ENCODE data around the gene ZNG1A. TPM values are rescaled to one million over a fixed set of nuclear protein-coding genes. Genes with fewer than 3 reads are reported as not detected.
"Not testable (repeated sequence)": the region's sequence is repeated elsewhere in the genome, so short reads cannot be mapped to it uniquely, and the experiment has no call there.

ZNG1A gene
- total RNA-seq, 1 experiment from 2014 or later = 16.0 TPM

DNA sequence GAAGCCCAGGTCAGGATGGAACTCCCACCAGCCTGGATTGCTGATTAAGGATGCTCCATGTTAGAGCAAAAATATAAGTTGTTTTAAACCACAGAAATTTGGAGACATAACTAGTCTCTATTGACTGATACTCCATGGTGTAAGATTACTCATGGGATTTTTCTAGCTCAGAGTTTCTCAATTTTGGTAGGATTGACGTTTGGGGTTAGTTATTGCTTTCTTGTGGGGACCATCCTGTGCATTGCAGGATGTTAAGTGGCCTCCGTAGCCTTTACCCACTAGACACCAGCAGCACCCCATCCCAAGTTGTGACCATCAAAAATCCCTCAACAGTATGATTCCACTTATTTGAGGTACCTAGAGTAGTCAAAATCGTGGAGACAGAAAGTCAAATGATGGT is 80.1 kb downstream of the ZNG1A start:
- not testable (repeated sequence) for DNase-seq (ENCODE audit: low read depth)

DNA sequence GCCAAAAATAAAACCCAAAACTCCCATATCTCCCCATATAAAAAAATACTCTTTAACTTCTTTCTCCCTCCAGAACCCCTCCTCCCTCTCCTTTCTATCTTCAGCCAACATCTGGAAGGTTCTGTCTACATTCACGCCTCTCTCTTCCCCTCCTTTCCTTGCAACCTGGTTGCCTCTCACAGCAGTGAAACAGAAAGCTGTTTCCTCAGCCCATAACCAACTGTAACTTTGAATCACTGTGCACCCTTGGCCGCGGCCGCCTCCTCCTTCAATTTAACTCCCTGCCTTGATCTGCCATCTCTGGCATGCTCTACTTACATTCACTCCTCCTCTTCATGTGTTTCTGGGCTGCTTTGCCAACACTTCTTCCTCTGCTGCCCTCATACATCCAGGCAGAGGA is 83.9 kb downstream of the ZNG1A start:
- not testable (repeated sequence) for DNase-seq (ENCODE audit: low read depth)

DNA sequence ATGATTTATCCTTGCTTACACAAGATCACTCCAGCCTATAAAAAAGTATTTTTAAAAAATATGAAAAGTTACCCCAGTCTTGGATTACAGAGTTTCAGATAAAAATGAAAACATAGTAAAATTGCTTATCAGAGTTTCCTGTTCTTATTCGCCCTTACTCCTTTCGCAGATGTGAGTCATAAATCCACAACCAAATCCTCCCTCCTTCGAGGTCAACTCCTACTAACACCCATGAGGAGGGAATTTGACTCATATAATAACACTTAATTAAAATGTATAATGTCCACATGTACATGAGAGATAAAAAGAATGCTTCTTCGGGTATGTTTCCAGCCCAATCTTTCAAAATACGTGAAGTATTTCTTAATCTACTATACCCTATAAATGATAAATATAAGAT is 84.5 kb downstream of the ZNG1A start:
- not testable (repeated sequence) for DNase-seq (ENCODE audit: low read depth)

DNA sequence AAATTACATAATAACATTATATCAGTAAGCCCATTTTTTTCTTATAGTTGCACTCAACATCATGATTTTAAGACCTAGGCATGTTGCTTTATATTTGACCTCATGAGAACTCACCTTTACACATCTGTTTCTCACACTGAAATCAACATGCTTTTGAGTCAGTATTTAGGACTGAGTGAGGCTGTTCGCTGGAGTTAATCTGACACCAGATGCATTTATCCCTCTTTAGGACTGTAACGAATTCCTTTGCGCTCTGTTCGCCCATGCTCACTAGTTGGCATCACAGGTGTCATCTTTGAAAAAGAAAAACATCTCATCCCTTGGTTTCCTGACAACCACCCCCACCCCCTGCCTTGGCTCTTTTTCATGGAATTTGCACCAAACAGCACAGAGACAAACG is 84.9 kb downstream of the ZNG1A start:
- DNase-seq (ENCODE audit: low read depth) = not testable (repeated sequence)

DNA sequence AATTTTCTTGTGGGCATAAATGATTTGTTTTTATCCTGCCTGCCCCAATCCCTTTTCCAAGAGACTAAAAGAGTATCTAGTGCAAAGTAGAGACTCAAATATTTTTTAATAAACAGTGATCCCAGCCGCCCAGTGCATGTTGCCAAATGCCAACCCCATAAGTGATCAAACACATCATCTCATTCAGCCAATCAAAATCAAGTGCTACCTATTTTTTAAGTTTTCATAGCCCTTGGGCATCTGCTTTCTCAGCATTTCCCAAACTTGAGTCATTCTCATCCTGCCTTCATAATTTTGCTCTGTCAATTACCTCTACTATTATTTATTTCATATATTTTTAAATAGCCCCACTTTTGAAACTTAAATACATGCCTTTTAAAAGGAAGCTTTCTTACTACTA is 88.0 kb downstream of the ZNG1A start:
- not testable (repeated sequence) for DNase-seq (ENCODE audit: low read depth)

DNA sequence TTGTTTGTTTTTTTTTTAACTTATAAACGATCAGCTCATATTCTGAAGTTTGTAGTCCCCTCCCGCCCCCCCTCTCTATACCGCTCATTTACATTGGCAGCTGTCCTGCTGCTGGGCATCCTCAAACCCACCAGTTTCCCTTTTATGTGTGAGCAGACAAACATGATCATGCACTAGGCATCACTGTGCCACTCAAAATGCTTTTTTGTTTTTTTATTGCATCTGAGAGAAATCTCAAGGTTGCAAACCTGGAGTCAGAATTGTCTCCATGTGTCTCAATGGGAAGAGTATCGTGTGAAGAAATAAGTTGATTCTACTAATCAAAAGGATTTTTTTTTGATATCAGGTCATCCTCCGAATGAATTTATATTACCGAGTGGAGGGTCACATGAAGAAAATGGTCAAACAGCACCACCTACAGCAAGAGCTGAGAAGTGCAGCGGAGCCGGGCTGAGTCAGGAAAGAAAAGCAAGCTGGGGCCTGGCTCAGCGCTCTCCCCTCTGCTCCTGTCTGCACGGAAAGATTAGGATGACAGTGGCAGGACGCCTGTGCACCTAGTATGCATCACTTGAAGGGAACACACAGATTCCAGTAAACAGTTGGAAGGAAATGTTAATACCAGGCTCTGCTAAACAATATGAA is 90.3 kb downstream of the ZNG1A start:
- not testable (repeated sequence) for DNase-seq (ENCODE audit: low read depth)

DNA sequence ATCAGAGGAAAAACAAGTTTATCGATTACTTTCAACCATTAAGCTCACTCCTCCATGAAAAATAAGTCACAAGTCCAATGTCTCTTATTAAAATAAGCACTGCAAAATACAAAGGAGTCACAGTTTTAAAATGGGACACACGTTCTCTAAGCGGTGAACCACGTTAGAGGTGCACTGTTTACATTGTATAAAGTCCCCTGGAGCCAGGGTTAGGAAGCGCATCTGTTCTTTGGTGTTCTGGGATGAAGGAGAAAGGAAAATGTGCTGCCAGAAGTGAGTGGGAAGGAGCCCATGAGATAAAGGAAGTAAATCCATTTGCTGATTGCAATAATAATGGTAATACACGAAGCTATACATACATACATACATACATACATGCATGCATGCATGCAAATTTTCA is 91.0 kb downstream of the ZNG1A start:
- not testable (repeated sequence) for DNase-seq (ENCODE audit: low read depth)

DNA sequence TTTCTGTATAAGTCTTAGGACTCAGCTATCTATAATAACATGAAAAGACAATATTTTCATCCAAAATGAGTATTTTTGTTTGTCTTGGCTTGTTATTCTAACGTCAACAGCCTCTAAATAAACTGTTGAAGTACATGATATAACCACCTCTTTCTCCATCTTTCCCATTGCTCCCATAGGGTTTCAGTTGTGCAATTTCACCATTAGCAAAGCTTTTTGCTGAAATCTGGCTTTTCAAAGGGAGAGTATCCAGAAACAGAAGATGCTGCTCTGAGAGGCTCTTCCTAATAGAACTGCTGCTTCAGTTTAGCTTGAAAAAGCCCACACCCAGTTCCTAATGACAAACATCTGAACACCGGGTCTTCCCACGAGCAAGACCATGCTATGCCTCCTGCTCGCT is 91.8 kb downstream of the ZNG1A start:
- not testable (repeated sequence) for DNase-seq (ENCODE audit: low read depth)

DNA sequence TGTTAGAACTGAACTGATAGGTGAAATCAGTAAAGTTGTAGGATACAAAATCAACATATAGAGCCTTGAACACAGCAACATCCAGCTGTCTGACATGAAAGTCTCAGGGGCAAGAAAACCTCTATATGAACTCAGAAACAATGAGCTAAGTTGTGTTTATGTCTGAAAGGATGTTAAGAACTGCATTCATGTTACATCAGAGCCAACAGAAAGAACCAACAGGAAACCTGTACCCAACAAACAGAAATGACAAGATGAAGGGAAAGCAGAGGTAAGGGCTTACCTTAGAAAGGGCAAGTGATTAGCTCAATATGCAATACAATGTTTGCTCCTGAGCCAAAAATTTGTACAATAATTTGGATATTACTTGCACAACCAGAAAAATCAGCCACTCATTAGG is 92.2 kb downstream of the ZNG1A start:
- not testable (repeated sequence) for DNase-seq (ENCODE audit: low read depth)

DNA sequence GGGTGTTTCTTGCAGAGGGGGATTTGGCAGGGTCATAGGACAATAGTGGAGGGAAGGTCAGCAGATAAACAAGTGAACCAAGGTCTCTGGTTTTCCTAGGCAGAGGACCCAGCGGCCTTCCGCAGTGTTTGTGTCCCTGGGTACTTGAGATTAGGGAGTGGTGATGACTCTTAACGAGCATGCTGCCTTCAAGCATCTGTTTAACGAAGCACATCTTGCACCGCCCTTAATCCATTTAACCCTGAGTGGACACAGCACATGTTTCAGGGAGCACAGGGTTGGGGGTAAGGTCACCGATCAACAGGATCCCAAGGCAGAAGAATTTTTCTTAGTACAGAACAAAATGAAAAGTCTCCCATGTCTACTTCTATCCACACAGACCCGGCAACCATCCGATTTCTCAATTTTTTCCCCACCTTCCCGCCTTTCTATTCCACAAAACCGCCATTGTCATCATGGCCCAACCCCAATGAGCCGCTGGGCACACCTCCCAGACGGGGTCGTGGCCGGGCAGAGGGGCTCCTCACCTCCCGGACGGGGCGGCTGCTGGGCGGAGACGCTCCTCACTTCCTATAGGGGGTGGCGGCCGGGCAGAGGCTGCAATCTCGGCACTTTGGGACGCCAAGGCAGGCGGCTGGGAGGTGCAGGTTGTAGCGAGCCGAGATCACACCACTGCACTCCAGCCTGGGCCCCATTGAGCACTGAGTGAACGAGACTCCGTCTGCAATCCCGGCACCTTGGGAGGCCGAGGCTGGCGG is 95.7 kb downstream of the ZNG1A start:
- not testable (repeated sequence) for DNase-seq (ENCODE audit: low read depth)

DNA sequence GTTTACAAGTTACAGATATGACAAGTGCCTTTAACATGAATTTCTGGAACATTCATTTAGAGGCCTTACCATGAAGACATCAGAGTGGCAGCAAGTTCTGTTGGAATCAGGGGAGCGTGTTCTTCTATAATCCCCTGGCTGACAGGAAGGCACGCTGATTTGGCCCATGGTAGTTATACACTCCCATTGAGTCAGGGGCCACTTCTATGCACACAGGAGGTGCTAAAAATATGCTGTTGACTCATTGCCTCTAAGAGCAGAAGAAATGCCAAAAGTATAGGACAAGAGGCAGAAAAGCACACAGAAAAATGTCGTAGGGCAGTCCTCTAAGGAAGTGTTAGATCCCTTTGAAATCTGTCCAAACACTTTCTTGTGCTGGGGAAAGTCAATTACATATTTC is 100.5 kb downstream of the ZNG1A start:
- DNase-seq (ENCODE audit: low read depth) = not testable (repeated sequence)

DNA sequence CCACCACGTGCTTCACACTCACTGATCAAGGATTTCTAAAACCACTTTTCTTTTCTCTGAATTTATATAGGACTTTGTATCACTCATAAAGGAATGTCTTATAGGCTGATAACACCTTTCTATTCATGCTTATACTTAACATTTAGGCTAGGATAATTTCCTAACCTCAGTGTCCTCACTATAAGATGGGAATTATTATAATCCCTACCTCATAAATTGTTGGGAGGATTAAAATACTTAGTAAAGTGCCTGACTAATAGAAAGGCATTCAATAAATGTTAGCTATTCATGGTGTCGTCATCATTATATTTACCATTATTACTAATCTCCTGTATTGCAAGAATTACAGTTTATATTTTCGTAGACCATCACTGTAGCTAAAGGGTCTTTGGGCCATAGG is 102.5 kb downstream of the ZNG1A start:
- DNase-seq (ENCODE audit: low read depth) = not testable (repeated sequence)

DNA sequence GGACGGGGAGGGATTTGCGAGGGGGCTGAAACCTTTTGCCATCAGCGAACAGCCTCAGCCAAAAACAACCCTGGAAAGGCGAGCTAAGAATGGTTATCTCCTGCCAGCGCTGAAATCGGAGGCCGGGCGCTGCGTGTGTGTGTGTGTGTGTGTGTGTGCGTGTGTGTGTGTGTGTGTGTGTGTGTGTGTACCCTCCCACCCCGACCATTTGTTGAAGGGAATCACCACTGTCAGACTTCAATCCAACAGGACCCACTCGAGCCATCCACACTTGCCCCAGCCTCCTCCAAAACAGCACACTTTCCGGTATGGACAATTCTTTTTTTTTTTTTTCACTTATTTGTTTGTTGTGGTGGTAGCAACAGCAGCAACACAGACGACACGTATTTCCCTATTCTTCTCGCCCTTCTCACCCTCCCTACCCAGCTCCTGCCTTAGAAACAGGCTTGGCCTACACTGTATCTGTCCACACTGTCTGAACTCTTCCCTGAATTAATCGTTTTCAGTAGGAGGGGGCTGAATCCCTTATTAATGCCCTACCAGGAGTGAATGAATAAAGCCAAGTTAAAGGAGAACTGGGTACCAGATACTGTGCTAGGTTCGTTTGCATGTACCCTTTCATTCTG is 104.8 kb downstream of the ZNG1A start:
- DNase-seq (ENCODE audit: low read depth) = not testable (repeated sequence)

DNA sequence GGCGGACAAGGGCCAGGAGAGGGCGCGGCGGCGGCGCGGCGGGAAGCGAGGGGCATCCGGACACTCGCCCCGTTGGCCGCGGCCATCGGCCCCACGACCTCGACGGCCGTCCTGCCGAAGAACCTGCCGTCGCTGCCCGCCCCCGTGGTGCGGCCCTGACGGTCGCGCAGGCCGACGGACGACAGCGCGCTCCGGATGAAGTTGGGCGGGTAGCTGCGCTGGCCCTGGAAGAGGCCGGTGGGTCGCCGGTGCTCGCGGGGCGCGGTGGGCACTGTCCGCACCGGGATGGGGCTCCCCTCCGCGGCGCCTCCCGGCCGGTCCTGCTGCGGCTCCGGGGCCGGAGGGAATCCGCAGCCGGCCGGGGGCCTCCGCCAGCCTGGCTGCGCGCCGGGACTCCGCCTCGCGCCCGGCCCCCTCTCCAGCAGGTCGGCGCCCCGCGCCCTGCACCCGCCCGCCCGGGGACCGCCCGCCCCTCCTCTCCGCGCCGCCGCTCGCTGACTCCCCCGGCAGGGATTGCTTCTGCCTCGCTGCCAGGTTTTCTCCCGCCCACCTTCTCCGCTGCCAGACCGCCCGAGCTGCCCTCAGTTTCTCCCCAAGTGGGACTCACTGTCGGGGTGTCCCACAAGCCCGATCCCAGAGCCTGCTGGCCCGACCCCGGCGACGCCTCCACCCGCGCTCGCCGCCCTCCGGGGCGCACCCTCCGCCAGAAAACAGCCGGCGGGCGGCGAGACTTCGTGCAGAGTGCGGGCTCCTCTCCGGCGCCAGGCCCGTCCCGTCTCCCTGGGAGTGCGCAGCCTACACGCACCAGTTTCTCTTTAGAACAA is 105.6 kb downstream of the ZNG1A start:
- DNase-seq (ENCODE audit: low read depth) = not testable (repeated sequence)

Other genes with a start within 250 kb of the ZNG1A start
- gene WASHC1, start 149.6 kb downstream of the ZNG1A start, total RNA-seq (2014; rRNA removed; shearing (Covaris generic)) = 1.8 and 3.0 TPM in 2 replicates
- gene FOXD4, start 60.6 kb downstream of the ZNG1A start, total RNA-seq (2014; rRNA removed; shearing (Covaris generic)) = not detected in 2 replicates
- gene DOCK8, start 35.8 kb upstream of the ZNG1A start, total RNA-seq (2014; rRNA removed; shearing (Covaris generic)) = not detected in 2 replicates